HG03064 (cell line): ENCODE measurements around the gene HIPK2.

Experiments used
- ATAC-seq: cut with Tn5 transposase; IDR thresholded peaks from one replicate; pipeline ENCODE4 v1.9.1; 2021; ENCODE audit warnings: low read depth; ENCODE audit not compliant: unreplicated experiment

Gene HIPK2

GRCh38 chr7:139574618-139575337, 203.0 kb downstream of the HIPK2 start:
- ATAC-seq: no peak

DNA sequence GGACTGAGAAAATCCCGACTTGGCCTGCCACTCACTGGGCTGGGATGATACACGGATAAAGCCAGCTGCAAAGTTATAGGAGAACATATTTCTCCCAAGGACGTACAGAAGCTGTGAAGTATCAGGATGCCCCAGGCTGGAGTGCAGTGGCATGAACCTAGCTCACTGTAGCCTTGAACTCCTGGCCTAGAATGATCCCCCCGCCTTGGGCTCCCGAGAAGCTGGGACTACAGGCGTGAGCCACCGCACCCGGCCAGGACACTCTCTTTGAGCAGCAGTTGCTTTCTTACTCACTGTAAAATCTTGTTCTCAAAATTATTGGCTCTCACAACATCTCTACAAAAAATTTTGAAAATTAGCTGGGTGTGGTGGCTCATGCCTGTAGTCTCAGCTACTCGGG, 203.9 kb downstream of the HIPK2 start:
- no peak for ATAC-seq

- no peak for ATAC-seq
These were observed 205.0 kb downstream of the HIPK2 start for GRCh38 chr7:139572704-139573385.

- no peak for ATAC-seq
These were observed 205.7 kb downstream of the HIPK2 start for GRCh38 chr7:139572071-139572470.

- no peak for ATAC-seq
These were observed 206.1 kb downstream of the HIPK2 start for GRCh38 chr7:139571651-139572050.

- ATAC-seq: no peak
These were observed 206.6 kb downstream of the HIPK2 start for GRCh38 chr7:139571190-139571589.

DNA sequence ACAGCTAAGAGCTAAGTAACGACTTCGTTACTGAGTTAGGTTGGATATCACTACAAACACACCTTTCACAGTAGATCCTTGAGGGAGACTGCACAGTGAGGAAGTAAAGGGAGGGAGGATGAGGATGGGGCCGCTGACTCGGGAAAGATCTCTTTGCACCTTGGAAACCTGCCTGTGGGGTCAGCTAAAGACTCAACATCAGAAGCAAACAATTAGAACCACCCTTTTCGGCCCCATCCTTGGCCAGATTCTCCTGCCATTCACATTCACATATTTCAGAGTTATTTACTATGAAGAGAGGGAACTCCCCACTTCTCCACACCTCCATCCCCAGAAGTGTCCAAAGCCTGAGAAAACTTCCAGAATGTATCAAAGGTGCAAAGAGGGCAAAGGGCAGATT, 207.2 kb downstream of the HIPK2 start:
- ATAC-seq: no peak

DNA sequence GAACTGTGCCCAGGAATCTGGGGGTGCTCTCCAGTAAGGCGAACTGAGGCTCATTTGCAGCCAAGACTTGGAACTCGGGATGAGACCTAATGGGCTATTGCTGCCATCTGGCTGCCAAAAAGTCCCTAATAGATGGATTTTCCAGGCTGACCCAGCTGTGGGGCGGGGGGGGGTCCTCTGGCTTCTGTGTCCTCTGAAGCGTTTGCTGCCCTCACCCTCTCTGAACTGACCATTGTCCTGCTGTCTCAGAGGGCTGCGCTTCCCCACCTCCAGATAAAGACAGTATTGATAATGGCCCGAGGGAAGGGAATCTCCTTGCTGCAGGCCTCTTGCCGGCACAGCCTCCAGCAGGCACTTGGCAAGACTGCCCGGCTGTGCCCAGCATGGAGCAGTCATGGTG, 207.7 kb downstream of the HIPK2 start:
- no peak for ATAC-seq

DNA sequence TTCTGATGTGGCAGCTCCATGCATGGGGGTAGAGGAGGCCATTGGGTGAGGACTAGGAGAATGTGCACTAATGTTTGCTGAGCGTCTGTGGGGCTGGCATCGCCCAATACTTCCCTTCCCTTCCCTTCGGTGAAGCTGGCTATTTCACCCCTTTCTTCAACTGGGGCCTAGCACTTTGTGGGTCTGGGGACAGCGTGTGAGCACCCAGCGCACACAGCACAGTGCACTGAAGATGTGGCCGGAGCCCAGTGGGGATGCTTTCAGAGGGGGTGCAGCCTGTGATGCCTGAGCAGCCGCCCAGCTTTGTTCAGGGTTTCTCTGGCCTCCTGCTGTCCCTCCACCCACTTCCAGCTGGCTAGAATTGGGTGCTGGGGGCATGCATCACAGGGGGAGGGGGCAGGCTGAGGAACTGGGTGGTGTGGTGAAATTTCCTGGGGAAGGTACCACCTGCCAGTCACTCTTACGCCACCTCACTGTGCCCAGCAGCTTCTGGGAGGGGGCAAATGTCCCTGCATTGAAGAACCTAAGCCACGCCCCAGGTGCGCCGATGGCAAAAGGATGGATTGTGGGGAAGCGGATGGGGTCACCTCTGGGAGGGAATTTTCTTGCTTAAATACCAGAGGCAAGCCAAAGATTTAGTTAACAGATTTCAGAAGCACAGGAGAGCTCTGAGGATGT, 208.8 kb downstream of the HIPK2 start:
- ATAC-seq: no peak

- ATAC-seq: no peak
These were observed 209.5 kb downstream of the HIPK2 start for GRCh38 chr7:139568346-139568675.

GRCh38 chr7:139567647-139568345, 210.0 kb downstream of the HIPK2 start:
- ATAC-seq: no peak

- ATAC-seq: no peak
These were observed 210.8 kb downstream of the HIPK2 start for GRCh38 chr7:139566736-139567646.

DNA sequence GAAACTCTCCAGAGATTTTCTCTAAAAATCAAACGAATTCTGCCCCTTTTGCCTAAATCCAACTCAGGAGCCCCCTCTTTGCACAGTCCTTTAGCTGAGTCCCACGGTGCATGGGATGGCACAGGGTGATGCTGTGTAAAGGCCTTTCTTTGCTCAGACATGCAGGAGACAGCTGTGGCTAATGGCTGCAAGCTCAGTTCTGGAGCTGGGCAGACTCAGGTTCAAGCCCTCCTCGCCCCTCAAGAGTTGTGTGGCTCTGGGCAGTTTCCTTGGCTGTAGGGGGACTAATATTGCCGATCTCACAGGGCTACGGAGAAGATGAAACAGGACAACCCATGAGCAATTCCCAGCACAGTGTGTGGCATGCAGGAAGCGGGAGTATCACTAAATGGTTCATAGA, 211.7 kb downstream of the HIPK2 start:
- ATAC-seq: no peak

GRCh38 chr7:139563856-139564255, 213.9 kb downstream of the HIPK2 start:
- ATAC-seq: no peak

- no peak for ATAC-seq
These were observed 214.7 kb downstream of the HIPK2 start for GRCh38 chr7:139562961-139563565.

GRCh38 chr7:139562491-139562890, 215.3 kb downstream of the HIPK2 start:
- no peak for ATAC-seq

- ATAC-seq: no peak
These were observed 217.1 kb downstream of the HIPK2 start for GRCh38 chr7:139560678-139561077.

DNA sequence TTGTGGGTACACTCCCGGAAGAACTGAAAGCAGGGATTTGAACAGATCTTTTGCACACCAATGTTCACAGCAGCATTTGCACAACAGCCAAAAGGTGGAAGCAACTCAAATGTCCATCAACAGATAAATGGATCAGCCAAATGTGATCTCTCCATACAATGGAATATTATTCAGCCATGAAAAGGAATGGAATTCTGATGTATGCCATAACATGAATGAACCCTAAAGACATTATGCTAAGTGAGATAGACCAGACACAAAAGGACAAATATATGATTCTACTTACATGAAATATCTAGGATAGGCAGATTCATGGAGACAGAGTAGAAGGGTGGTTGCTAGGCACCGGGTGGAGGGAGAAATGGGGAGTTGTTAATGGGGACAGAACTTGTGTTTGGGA, 217.6 kb downstream of the HIPK2 start:
- ATAC-seq: no peak

DNA sequence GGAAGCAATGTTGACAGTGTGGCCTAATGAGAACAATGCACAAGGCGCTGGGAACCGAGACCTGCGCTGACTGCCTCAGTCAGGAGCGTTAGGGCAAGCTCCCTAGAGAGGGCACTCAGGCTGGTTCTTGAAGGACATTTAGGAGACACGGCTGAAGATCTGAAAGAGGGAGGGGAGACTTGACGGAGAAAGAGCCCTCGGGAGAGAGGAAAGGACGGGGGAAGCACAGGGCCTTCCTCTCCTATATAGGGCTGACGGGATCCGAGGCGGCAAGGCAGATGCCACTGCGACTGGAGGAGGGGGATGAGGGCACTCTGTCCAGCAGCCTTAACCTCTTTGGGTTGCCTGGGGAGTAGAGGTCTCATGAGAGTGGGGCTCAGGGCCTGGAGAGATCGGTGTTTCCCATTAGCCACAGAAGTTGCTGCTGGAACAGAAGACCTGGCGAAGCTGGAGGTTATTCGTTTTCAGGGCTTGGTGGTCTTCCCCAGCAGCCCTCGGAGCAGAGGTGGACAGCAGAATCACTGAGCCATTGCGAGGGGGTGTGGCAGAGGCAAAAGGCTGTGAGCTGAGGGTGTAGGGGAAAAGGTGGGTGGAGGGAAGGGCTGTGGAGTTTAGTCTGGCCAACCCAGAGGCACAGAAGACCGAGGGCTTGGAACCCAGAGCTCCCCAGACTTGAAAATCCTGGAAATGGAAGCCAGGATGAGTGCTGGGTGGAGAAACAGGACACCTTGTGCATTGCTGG, 218.3 kb downstream of the HIPK2 start:
- ATAC-seq: no peak
